DMS53 (cell line): Measurements from ENCODE around the gene SYT2.
"Not testable (repeated sequence)": the region's sequence is repeated elsewhere in the genome, so short reads cannot be mapped to it uniquely, and the experiment has no call there.

Source experiments
- DNase-seq: peaks from one replicate; lab custom pipeline; 2025; lab: John Stamatoyannopoulos, UW

Gene SYT2

DNA sequence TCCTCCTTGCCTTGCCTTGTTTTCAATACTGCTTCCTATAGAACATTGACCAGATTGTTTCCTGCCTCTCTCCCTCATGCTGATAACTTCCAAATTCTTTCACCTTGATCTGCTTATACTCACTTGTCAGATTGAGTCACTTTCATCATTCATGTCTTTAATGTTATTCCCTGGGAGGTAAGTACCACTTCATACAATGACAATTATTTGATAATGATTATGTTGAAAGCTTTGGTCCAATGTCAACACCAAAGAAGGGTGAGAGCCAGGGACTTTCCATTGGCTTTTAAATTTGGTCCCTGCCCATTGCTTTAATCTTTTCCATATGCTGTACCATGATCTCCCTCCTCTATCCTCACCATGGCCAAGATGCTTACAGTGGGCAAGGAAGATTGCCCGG lies 137.4 kb downstream of the SYT2 start:
- no peak for DNase-seq

GRCh38 chr1:202571719-202572339 lies 138.4 kb downstream of the SYT2 start:
- peak; percentile 74 for DNase-seq

DNA sequence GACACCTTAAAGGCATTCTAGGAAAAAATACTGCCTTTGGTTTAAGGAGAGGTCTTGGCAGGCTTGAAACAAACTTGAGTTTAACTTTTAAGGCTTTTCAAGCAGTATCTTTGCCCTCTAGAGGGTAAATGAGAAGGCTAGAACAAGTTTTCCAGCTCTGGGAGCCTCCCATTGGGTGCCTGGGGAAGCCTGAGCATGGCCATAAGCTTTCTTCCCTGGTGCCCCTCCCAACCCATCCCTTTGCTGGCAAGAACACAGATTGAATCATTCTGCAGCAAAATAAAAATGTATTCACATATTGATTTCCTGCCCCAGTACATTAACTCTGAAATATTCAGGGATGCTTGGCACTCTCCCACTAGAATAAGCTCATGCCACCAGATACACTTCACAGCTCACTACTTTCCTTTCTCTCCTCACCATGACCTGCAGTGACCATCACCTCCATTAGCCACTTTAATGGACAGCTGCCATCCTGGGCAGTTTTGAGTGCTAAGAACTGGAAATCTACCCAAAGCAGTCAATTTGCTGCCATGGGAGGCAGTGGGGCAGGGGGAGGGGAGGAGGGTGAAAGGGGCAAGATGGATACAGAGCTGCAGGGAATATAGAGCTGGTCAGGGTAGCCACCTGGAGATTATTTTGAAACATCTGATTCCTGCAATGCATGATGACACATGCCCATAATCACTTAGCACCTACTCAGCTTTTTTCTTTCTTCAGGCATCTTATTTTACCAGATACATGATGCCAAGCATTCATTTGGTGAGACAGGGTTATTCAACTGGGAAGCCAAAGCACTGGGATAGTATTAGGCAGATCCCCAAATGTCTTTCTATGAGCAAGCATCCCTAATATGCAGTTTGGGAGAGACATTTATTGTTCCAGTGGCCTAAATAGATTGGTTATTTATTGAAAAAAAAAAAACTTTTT lies 140.6 kb downstream of the SYT2 start:
- no peak for DNase-seq

- DNase-seq, result no peak
Measured at GRCh38 chr1:202568826-202569225, 141.4 kb downstream of the SYT2 start.

DNA sequence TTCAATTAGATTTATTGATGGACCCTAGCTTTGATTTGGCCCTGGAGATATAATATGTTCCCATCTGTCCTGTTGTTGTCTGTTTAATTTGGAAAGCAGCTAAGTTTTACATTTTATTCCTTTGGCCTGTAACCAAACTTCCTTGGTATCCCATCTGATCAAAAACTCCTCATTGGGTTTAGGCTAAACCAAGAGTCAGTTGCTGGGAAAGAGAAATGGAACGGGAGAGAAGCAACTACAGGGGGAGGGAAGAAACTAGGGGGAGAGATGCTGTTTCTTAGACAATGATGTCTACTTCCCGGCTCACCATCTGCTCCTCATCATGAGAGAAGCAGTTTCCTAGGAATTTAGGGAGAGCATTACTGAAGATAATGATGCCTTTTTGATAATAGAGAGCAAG lies 141.8 kb downstream of the SYT2 start:
- DNase-seq, result no peak

- DNase-seq, result no peak
Measured at GRCh38 chr1:202567738-202568137, 142.5 kb downstream of the SYT2 start.

DNA sequence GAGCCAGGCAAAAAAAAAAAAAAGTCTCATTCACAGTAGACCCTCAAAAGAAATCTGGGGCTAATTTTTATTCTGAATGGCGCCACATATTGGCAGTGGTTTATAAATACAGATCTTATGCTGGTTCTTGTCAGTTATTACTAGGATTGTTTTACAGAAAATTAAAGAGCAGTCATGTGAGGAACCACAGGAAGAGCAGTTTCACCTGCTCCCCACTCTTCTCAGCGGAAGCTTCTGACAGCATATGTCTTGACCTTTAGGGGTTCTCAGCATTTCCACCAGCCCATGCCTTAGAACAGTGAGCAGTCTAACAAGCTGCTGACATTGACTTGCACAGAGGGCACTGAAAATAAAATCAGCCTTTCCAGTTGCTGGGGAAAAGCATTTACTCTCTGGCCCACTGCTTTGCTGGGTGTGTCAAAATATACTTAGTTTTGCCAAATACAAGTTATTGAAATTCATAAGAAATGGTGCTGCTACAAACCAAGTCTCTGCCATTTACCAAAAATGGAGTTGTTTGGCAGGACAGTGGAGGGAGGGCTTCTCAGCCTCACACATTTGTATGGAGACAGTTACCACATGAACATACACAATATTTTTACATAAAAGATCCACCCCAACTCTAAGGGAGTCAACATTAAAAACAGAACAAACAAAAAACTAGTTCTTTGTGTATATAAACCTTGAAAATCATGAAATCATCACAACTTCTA lies 144.2 kb downstream of the SYT2 start:
- DNase-seq, result no peak

GRCh38 chr1:202564958-202565495 lies 145.2 kb downstream of the SYT2 start:
- DNase-seq, result no peak

DNA sequence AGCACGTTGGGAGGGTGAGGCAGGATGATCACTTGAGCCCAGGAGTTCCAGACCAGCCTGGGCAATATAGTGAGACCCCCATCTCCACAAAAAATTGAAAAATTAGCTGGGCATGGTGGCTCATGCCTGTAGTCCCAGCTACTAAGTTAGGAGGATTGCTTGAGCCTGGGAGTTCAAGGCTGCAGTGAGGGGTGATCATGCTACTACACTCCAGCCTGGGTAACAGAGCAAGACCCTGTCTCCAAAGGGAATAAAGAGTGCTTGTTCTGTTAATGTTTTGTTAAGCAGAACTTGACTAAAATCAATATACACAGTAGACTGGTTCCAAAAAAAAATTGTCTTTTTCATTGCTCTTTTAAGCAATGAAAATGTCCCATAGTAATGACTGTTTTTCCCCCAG lies 146.4 kb downstream of the SYT2 start:
- DNase-seq, result no peak

DNA sequence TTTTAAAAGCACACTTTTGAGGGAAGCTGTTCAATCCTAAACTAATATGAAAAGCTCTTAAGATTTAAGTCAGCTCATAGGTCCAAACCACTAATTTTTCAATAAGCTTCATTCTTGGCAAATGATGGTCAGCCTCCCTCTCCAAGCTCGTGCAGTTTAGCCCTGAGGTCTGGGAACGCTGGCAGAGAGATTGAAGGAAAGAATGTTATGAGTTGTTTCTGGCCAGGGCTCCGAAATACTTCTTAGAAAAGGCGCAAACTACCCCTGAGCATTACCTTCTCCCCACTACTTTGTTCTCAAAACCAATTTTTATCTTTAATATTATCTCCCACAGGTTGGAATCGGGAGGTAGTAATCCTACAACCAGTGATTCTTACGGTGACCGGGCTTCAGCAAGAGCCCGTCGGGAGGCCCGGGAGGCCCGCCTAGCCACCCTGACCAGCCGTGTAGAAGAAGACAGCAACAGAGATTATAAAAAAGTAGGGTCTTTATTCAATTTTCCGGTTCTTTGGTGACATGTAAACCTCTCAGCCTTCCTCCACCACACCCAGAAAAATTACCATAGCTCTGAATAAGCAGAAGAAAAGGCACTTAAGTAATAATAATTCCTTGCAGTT lies 147.7 kb downstream of the SYT2 start:
- DNase-seq, result no peak

GRCh38 chr1:202561726-202562443 lies 148.4 kb downstream of the SYT2 start:
- no peak for DNase-seq

GRCh38 chr1:202561240-202561639 lies 149.0 kb downstream of the SYT2 start:
- no peak for DNase-seq

- peak; percentile 33 for DNase-seq
Measured at GRCh38 chr1:202557662-202558061, 152.6 kb downstream of the SYT2 start.

- DNase-seq, result not testable (repeated sequence)
Measured at GRCh38 chr1:202556037-202556436, 154.2 kb downstream of the SYT2 start.

- DNase-seq, result not testable (repeated sequence)
Measured at GRCh38 chr1:202554619-202555018, 155.6 kb downstream of the SYT2 start.

DNA sequence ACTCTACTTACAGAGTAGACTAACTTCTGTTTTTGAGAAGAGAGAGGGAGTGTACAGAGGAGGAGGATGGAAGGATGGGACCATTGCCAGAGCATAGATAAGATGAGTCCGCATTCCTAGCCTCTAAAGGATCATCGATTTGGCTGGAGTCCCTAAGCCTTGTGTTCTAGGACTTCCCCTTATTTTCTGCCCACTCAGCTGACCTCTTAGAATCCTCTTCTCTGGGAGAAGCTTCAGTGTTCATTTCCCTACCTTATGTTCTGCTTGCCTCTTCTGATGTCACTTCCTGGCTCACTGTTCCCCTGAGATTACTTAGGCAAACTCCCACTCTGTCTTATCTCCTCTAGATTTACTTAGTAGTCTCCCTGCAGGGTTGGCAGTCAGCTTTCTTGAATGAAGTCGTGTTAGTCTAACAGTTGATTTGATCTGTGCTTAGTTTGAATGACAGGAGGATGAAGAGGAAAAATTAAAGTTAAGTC lies 156.7 kb downstream of the SYT2 start:
- no peak for DNase-seq

- DNase-seq, result not testable (repeated sequence)
Measured at GRCh38 chr1:202553078-202553477, 157.2 kb downstream of the SYT2 start.

DNA sequence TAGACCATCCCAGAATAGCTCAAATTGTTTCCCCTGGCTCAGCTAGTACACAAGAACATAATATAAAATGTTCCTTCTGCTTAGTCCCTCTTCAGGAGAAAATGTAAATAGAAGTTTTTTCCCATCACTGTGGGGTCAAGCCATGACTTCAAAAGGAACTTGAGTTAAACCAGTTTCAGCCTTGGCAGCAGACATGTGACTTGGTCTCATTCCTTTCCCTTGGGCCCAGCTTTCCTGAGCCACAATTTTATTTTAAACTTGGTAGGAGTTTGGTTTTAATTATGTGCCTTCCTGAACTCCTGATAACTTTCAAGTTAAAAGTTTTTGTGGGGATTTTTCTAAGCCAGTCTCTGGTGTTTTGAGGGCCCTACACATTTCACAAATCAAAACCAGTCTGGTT lies 157.6 kb downstream of the SYT2 start:
- DNase-seq, result not testable (repeated sequence)

GRCh38 chr1:202551683-202552082 lies 158.6 kb downstream of the SYT2 start:
- DNase-seq, result no peak

DNA sequence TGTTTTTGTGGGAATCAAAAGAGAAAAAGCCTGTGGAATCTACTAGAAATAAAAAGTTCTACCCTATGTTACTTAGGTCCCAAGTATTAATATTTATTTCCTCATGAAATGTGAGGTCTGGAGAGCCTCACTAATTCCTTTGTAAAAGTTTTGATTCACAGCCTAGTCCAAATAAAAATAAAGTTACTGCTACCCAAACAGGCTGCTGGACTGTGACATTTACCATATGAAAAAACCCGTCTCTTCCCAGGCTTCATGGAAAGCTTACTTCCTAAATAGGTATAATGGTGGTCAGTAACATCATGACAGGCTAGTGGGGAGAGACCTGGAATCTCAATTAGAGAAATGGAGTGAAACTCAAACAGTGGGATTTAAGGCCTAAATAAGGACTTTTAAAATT lies 160.2 kb downstream of the SYT2 start:
- not testable (repeated sequence) for DNase-seq

DNA sequence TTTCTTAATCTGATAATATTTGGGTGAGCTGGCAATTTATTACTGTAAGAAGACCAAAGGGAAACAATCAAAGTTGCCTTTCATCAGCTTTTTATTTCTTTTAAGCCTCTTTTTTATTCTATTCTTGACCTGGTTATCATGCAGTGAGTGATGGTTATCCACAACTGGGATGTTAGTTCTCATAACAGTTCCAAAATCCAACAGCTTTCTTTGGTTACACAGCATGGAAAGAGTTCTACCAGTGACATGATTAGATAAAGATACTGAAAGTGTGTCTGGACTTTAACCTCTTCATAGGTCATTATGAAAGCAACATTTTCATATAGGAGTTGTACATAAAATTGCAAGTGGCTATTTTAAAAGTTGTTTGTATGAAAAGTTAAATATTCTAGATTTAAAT lies 163.0 kb downstream of the SYT2 start:
- no peak for DNase-seq
